Heart left ventricle (tissue), 13 donors: ENCODE measurements around the gene CHTF18.

Experiments used
- CTCF ChIP-seq, 12 donors: fragments of 200-600 bp; sonication (generic) in 4 of 12; IDR thresholded peaks; one replicate each; pipeline versions ENCODE4 v1.5.0 to v1.8.0; 2018 to 2022; ENCODE audit warnings: antibody characterized with exemption in 12 of 12, mild to moderate bottlenecking in 5 of 12
- POLR2A ChIP-seq, 2 donors: fragments of 450-650 bp; IDR thresholded peaks; one replicate each; pipeline ENCODE4 v1.6.1; 2017; ENCODE audit warnings: antibody characterized with exemption in 2 of 2, mild to moderate bottlenecking in 2 of 2, moderate library complexity in 2 of 2
- donor health status: ischemic (EF 13 %, LVEDD 7.1; RV severe dilation, severe dysfunction).
- donor health status: DM: no; HTN: yes; CAD: no.
- donor health status: DM: no; HTN: no; CAD: no.
- donor health status: ischemic (EF 25% LVEDD 6.9; RV normal size, moderate dysfunction).
- donor health status: ischemic (EF 25% LVEDD 5.7; RV mildly dilated, moderate dysfunction).
- donor health status: ischemic (EF 35%, LVEDD 5.7; RV mildly dilated, moderate dysfunction).
- donor health status: nonischemic (EF 11% LVEDD 7.7; RV severe dilation, severe dysfunction).
- donor health status: DM: yes; HTN: yes; CAD: no.
- donor health status: PGD.
- donor health status: ischemic (EF 29% LVEDD 5.4; RV normal size, mild dysfunction).
- donor health status: nonischemic (EF 23%, LVEDD 6.1; RV moderate dilation, normal function).

DNA sequence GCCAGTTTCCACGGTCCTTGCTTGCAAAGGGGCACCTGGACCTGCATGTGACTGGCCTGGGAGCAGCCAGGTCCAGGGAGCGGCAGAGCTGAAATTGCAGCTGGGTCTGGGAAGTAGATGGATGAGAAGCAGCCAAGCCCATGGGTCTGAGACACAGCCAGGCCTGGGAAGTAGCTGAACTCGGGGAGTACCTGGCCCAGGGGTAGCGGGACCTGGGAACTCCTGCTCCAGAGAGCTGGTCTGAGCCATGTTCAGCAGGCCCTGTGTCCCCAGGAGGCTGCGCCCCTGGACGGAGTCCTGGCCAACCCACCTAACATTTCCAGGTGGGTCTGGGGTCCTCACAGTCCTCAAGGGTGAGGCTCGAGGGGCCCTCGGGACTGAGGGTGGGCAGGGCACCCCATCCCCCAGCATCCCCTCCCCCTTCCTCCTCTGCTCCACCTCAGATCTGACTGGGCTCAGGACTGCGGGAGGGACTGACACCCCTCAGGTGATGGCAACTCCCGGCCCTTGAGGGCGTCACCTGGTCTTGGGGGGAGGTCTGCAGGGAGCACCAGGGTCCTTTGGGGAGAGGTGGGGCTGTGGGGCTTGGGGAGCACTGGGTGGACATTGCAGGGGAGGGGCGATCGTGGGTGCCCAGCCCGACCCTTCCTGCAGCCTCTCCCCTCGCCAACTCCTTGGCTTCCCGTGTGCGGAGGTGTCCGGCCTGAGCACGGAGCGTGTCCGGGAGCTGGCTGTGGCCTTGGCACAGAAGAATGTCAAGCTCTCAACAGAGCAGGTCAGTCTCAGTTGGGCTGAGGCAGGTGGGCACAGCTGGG, 24.8 kb upstream of the CHTF18 start:
- TF ChIP-seq POLR2A (IDR thresholded peaks at IDR 0.05): no peak
- no peak for TF ChIP-seq CTCF (IDR thresholded peaks at IDR 0.05)
